Measurements from ENCODE around the gene DLG5. TPM values are rescaled to one million over a fixed set of nuclear protein-coding genes. Genes with fewer than 3 reads are reported as not detected.

Gene DLG5
- total RNA-seq, 1 donor from 2014 or later, result 64.5 TPM

DNA sequence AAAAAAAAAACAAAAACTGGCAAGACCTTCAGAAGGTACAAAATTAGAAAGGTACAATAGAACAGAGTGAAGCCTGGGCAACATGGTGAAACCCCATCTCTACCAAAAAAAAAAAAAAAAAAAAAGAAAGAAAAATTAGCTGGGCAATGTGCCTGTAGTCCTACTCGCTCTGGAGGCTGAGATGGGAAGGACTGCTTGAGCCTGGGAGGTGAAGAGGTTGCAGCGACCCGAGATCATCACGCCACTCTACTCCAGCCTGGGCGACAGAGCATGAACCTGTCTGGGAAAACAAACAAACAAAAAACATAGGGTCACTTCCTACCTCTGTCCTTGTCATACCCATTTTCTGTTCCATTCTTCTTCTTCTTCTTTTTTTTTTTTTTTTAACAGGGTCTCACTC lies 45.6 kb upstream of the DLG5 start:
- Mint-ChIP-seq H3K4me1 (ENCODE audit: unreplicated experiment) (peaks cover 11% of the 10 kb centered on the region), H3K36me3 (ENCODE audit: low read depth, unreplicated experiment) (no peaks in the 10 kb centered on the region), H3K27me3 (ENCODE audit: unreplicated experiment) (peaks cover 2% of the 10 kb centered on the region), H3K27ac (ENCODE audit: unreplicated experiment) (no peak overlapping the region), H3K9me3 (ENCODE audit: unreplicated experiment) (no peaks in the 10 kb centered on the region), H3K4me3 (ENCODE audit: unreplicated experiment) (no peak overlapping the region)
- TF ChIP-seq CTCF (IDR thresholded peaks at IDR 0.05; ENCODE audit: unreplicated experiment), result no peak
- DNase-seq (ENCODE audit: low spot score), result no peak

DNA sequence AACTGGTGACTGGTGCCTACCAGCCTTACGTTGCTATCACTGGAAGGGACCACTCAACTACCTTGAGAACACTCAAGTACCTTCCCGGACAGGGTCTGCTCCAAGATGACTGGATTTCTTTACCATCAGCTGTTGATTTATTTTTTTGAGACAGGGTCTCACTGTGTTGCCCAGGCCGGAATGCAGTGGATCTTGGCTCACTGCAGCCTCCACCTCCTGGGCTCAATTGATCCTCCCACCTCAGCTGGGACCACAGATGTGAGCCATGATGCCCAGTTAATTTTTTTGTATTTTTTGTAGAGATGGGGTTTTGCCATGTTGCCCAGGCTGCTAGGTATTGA lies 45.2 kb upstream of the DLG5 start:
- Mint-ChIP-seq H3K4me3 (ENCODE audit: unreplicated experiment) (no peak overlapping the region), H3K4me1 (ENCODE audit: unreplicated experiment) (peaks cover 11% of the 10 kb centered on the region), H3K9me3 (ENCODE audit: unreplicated experiment) (no peaks in the 10 kb centered on the region), H3K27ac (ENCODE audit: unreplicated experiment) (no peak overlapping the region), H3K36me3 (ENCODE audit: low read depth, unreplicated experiment) (no peaks in the 10 kb centered on the region), H3K27me3 (ENCODE audit: unreplicated experiment) (peaks cover 2% of the 10 kb centered on the region)
- TF ChIP-seq CTCF (IDR thresholded peaks at IDR 0.05; ENCODE audit: unreplicated experiment), result no peak
- no peak for DNase-seq (ENCODE audit: low spot score)

DNA sequence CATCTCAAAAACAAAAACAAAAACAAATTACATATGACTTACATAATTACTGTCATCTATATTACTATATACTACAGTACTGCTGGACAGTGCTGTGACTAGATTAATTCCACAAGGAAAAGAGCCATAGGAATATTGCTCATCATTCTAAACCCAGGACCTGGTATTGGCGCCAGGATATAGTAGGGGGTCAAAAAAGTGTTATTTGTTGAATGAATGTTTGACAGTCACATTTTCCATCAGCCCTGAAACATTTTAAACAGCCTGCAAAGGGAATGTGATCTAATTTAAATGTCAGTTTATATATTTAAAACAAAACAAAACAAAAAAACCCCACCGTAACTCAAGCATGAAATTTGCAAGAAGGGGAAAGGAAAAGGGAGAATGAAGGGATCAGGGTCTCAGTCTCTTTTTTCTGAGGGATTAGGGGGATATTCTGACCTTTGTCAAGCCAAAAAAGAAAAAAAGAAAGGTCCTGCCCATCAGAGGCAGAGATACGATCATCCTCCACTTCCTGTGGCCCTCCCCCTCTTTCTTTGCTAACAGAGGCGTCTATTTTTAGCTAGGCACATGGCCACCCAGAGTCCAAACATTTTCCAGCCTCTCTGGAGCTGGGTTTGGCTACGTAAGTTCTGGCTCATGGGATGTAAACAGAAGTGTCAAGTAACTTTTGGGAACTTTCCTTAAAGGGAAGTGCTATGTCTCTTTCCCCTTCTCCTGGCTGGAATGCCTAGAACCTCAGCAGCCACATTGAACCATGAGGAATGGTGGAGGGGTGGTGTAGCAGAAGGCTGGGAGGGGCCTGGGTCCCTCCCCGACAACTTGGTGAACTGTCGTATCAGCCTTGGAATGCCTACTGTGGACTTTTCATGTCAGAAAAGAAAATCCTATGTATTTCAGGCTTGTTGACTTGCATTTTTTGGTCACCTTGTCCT lies 44.6 kb upstream of the DLG5 start:
- Mint-ChIP-seq H3K9me3 (ENCODE audit: unreplicated experiment) (no peaks in the 10 kb centered on the region), H3K4me3 (ENCODE audit: unreplicated experiment) (no peak overlapping the region), H3K27ac (ENCODE audit: unreplicated experiment) (peak overlapping the region; percentile 36), H3K27me3 (ENCODE audit: unreplicated experiment) (peaks cover 2% of the 10 kb centered on the region), H3K4me1 (ENCODE audit: unreplicated experiment) (peaks cover 11% of the 10 kb centered on the region), H3K36me3 (ENCODE audit: low read depth, unreplicated experiment) (no peaks in the 10 kb centered on the region)
- no peak for TF ChIP-seq CTCF (IDR thresholded peaks at IDR 0.05; ENCODE audit: unreplicated experiment)
- DNase-seq (ENCODE audit: low spot score), result no peak

DNA sequence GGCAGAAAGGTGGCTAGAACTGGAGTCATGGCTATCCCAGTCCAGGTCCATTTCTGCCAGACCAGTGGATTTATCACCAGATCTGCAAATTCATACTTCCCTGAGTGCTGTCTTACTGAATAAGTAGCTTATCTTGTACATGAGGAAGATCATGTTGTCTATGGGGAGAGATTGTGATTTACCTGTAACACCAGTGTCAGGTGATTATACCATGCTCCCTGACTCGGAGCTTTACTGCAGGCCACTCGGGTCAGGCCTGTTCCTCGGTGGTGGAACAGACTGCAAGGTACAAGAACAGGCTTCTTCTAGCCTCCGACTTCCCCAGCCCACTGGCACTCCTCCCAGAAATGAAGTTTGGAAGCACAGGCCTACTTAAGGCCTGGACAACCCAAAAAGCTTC lies 42.6 kb upstream of the DLG5 start:
- DNase-seq (ENCODE audit: low spot score), result no peak
- TF ChIP-seq CTCF (IDR thresholded peaks at IDR 0.05; ENCODE audit: unreplicated experiment), result no peak
- Mint-ChIP-seq H3K4me3 (ENCODE audit: unreplicated experiment) (no peak overlapping the region), H3K36me3 (ENCODE audit: low read depth, unreplicated experiment) (peaks cover 5% of the 10 kb centered on the region), H3K9me3 (ENCODE audit: unreplicated experiment) (peaks cover under 1% of the 10 kb centered on the region), H3K27me3 (ENCODE audit: unreplicated experiment) (no peaks in the 10 kb centered on the region), H3K27ac (ENCODE audit: unreplicated experiment) (no peak overlapping the region), H3K4me1 (ENCODE audit: unreplicated experiment) (peaks cover 11% of the 10 kb centered on the region)

- peak overlapping the region; percentile 55 for H3K27ac Mint-ChIP-seq (ENCODE audit: unreplicated experiment)
- no peak for DNase-seq (ENCODE audit: low spot score)
These were observed 41.1 kb upstream of the DLG5 start for GRCh38 chr10:77967611-77968022.

More at GRCh38 chr10:77967611-77968022, 41.1 kb upstream of the DLG5 start:
- Mint-ChIP-seq H3K9me3 (ENCODE audit: unreplicated experiment) (peaks cover 6% of the 10 kb centered on the region), H3K36me3 (ENCODE audit: low read depth, unreplicated experiment) (peaks cover 9% of the 10 kb centered on the region), H3K4me3 (ENCODE audit: unreplicated experiment) (no peak overlapping the region), H3K27me3 (ENCODE audit: unreplicated experiment) (peaks cover 4% of the 10 kb centered on the region), H3K4me1 (ENCODE audit: unreplicated experiment) (peaks cover 11% of the 10 kb centered on the region)
- no peak for TF ChIP-seq CTCF (IDR thresholded peaks at IDR 0.05; ENCODE audit: unreplicated experiment)

Data from endothelial cell (in vitro differentiated cells).